Panc1 (cell line): Measurements from ENCODE around the gene COG3. TPM values are rescaled to one million over a fixed set of nuclear protein-coding genes. Genes with fewer than 3 reads are reported as not detected.

ENCODE experiments used
- ATAC-seq: fragments of 200-7000 bp; cut with Tn5 transposase; 2 replicates; pipeline ENCODE4 v1.9.1; 2020; ENCODE audit warnings: mild to moderate bottlenecking, moderate library complexity
- BruUV-seq: library from RNA; stranded (reverse); fragments of 400-500 nt; replicated peaks from 2 replicates; lab custom pipeline; 2021; lab: Mats Ljungman, UMichigan
- CTCF ChIA-PET: fragments of 300-600 bp; sonication (Branson Sonifier 250); formaldehyde crosslinking; loops from one replicate; lab custom pipeline; 2022; ENCODE audit warnings: antibody characterized with exemption; lab: Charles Lee
- POLR2A ChIA-PET: fragments of 300-600 bp; sonication (Branson Sonifier 250); formaldehyde crosslinking; loops from one replicate; lab custom pipeline; 2022; ENCODE audit warnings: antibody characterized with exemption; lab: Charles Lee
- DNase-seq: peaks from one replicate; pipeline ENCODE4 v3.0.0-alpha.2; 2010; ENCODE audit warnings: low read depth, low spot score
- H3K27ac ChIP-seq: 2 replicates; pipeline ENCODE4 v1.5.1; 2011; ENCODE audit warnings: mild to moderate bottlenecking, low read length, inconsistent platforms
- H3K27me3 ChIP-seq: fragments of 200-500 bp; sonication (Bioruptor generic); 2 replicates; pipeline ENCODE4 v1.6.0; 2014; ENCODE audit warnings: low read length, inconsistent platforms; ENCODE audit not compliant: control insufficient read depth, insufficient read depth
- H3K36me3 ChIP-seq: fragments of 200-500 bp; sonication (Bioruptor generic); 2 replicates; pipeline ENCODE4 v1.5.1; 2014; ENCODE audit warnings: inconsistent platforms, mild to moderate bottlenecking, low read length, moderate library complexity; ENCODE audit not compliant: control insufficient read depth, insufficient read depth
- H3K4me1 ChIP-seq: 2 replicates; pipeline ENCODE4 v1.5.1; 2011; ENCODE audit warnings: inconsistent platforms, mild to moderate bottlenecking, low read length, moderate library complexity; ENCODE audit not compliant: control insufficient read depth, insufficient read depth
- H3K4me3 ChIP-seq, 2 experiments: 2 replicates each; pipeline ENCODE4 v1.5.1; 2011 to 2012; ENCODE audit warnings: low read depth in 2 of 2, low read length in 2 of 2, mild to moderate bottlenecking in 2 of 2, inconsistent platforms in 1 of 2, moderate library complexity in 1 of 2
- H3K9me3 ChIP-seq: fragments of 200-500 bp; sonication (Bioruptor generic); 2 replicates; pipeline ENCODE4 v1.5.1; 2014; ENCODE audit warnings: low read depth, mild to moderate bottlenecking, inconsistent platforms, low read length, moderate library complexity; ENCODE audit not compliant: control insufficient read depth, insufficient read depth
- CTCF ChIP-seq: fragments of 450-650 bp; IDR thresholded peaks from 2 replicates; pipeline ENCODE4 v1.5.1; 2017; ENCODE audit warnings: mild to moderate bottlenecking
- POLR2AphosphoS5 ChIP-seq: IDR thresholded peaks from 2 replicates; pipeline ENCODE4 v1.6.1; 2012; ENCODE audit warnings: mild to moderate bottlenecking, low read depth, low read length, moderate library complexity
- SIN3A ChIP-seq: IDR thresholded peaks from 2 replicates; pipeline ENCODE4 v1.6.1; 2012; ENCODE audit warnings: low read depth, mild to moderate bottlenecking, low read length, moderate library complexity, borderline replicate concordance; ENCODE audit not compliant: insufficient read depth
- TCF7L2 ChIP-seq: IDR thresholded peaks from 2 replicates; pipeline ENCODE4 v1.6.1; 2011; ENCODE audit warnings: mild to moderate bottlenecking, low read depth, low read length, inconsistent platforms
- in situ Hi-C: cut with HindIII; loops from 2 replicates; pipeline ENCODE4 v1.10.0; 2016; ENCODE audit warnings: low sequenced_read_pairs, low pct_unique_long_range_greater_than_20kb
- intact Hi-C: fragments of 100-400 bp; cut with micrococcal nuclease; formaldehyde crosslinking; loops from one replicate; pipeline ENCODE4 v1.10.0; 2022; ENCODE audit not compliant: unreplicated experiment
- total RNA-seq: library from RNA; stranded (reverse); gene quantifications from one replicate; pipeline ENCODE4 v1.2.1, GENCODE V29; 2021; ENCODE audit not compliant: unreplicated experiment
- TF ChIP-seq, protein P1 (sequence below), 2 experiments: IDR thresholded peaks; 2 replicates each; pipeline ENCODE4 v1.6.1; 2011 to 2012; ENCODE audit warnings: low read depth in 2 of 2, control low read depth in 1 of 2, low read length in 1 of 2, mild to moderate bottlenecking in 1 of 2, moderate library complexity in 1 of 2; ENCODE audit not compliant: insufficient read depth in 1 of 2

Gene COG3
- total RNA-seq, 1 experiment from 2014 or later = 13.6 TPM

DNA sequence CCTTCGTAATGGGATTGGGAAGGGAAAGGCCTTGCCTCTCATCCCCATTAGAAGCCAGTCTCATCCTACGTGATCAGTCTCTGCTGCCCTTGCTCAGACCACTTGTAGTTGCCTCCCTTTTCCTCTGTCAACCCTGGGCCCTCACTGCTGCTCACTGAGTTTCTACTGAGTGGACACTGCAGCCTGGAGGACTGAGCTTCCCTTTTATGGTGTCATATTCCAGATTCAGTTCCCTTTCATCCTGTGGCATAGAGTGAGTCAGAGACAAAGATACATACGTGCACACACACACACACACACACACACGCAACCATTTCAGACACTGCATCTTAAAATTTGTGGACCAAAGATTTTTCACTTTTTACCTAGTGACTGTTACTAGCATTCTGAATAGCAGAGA, 56.6 kb downstream of the COG3 start:
- no peaks in the 10 kb centered on the region for H3K27me3 ChIP-seq
- intact Hi-C loops = no loop called here
- no peak for ATAC-seq
- POLR2A ChIA-PET = no interaction called here
- CTCF ChIA-PET = no interaction called here
- H3K27ac ChIP-seq = no peak overlapping the region
- no TSS peak for BruUV-seq
- no peak overlapping the region for H3K4me3 ChIP-seq
- no peak for TF ChIP-seq CTCF
- no peak for TF ChIP-seq POLR2AphosphoS5
- TF ChIP-seq, protein P1, sequence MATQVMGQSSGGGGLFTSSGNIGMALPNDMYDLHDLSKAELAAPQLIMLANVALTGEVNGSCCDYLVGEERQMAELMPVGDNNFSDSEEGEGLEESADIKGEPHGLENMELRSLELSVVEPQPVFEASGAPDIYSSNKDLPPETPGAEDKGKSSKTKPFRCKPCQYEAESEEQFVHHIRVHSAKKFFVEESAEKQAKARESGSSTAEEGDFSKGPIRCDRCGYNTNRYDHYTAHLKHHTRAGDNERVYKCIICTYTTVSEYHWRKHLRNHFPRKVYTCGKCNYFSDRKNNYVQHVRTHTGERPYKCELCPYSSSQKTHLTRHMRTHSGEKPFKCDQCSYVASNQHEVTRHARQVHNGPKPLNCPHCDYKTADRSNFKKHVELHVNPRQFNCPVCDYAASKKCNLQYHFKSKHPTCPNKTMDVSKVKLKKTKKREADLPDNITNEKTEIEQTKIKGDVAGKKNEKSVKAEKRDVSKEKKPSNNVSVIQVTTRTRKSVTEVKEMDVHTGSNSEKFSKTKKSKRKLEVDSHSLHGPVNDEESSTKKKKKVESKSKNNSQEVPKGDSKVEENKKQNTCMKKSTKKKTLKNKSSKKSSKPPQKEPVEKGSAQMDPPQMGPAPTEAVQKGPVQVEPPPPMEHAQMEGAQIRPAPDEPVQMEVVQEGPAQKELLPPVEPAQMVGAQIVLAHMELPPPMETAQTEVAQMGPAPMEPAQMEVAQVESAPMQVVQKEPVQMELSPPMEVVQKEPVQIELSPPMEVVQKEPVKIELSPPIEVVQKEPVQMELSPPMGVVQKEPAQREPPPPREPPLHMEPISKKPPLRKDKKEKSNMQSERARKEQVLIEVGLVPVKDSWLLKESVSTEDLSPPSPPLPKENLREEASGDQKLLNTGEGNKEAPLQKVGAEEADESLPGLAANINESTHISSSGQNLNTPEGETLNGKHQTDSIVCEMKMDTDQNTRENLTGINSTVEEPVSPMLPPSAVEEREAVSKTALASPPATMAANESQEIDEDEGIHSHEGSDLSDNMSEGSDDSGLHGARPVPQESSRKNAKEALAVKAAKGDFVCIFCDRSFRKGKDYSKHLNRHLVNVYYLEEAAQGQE (IDR thresholded peaks at IDR 0.05; ENCODE audit: insufficient read depth in 1 of 2, low read depth in 2 of 2, low read length in 1 of 2) = no peak
- no peak for TF ChIP-seq TCF7L2
- no peak for TF ChIP-seq SIN3A
- no peaks in the 10 kb centered on the region for H3K9me3 ChIP-seq
- in situ Hi-C loops = no loop called here
- no peak for DNase-seq
- no peaks in the 10 kb centered on the region for H3K4me1 ChIP-seq
- peaks cover 20% of the 10 kb centered on the region for H3K36me3 ChIP-seq

DNA sequence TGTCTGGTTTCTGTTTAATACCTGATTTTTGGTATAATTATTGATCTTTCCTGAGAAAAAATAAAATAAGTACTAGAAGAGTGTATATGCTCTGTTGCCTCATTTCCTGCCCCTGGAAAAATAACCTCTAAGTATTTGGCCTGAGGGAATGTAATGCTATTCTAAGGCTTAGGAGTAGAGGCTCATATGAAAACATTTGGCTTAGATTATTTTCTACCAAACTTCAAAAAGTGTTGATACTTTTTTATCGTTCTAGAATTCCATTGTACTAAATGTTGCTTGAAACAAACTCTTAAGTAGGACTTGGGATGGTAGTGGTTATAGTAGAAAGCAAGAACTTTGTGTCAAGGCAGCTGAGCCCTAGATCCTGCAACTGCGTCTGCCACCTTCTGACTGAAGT, 57.8 kb downstream of the COG3 start:
- no peaks in the 10 kb centered on the region for H3K9me3 ChIP-seq
- H3K36me3 ChIP-seq = peaks cover 9% of the 10 kb centered on the region; the same call in 1 of the 2 replicates
- H3K27me3 ChIP-seq = no peaks in the 10 kb centered on the region
- H3K4me1 ChIP-seq = peaks cover 6% of the 10 kb centered on the region
- ATAC-seq (no peak), DNase-seq (no peak)
- no peak for TF ChIP-seq CTCF
- TF ChIP-seq, protein P1 (IDR thresholded peaks at IDR 0.05; ENCODE audit: insufficient read depth in 1 of 2, low read depth in 2 of 2, low read length in 1 of 2) = no peak
- no peak for TF ChIP-seq POLR2AphosphoS5
- no peak for TF ChIP-seq SIN3A
- no peak for TF ChIP-seq TCF7L2
- CTCF ChIA-PET = no interaction called here
- H3K27ac ChIP-seq = no peak overlapping the region
- POLR2A ChIA-PET = no interaction called here
- no peak overlapping the region for H3K4me3 ChIP-seq
- in situ Hi-C loops = no loop called here
- intact Hi-C loops = no loop called here
- BruUV-seq = no TSS peak
